H1 (cell line): Measurements from ENCODE around the gene NCKIPSD. TPM values are rescaled to one million over a fixed set of nuclear protein-coding genes. Genes with fewer than 3 reads are reported as not detected.

Source experiments
- CTCF ChIA-PET: fragments of 300-600 bp; sonication (Branson Sonifier 250); formaldehyde crosslinking; loops from one replicate; lab custom pipeline; 2021; ENCODE audit not compliant: partially characterized antibody; lab: Charles Lee
- POLR2A ChIA-PET: fragments of 300-600 bp; sonication (Branson Sonifier 250); formaldehyde crosslinking; loops from one replicate; lab custom pipeline; 2021; ENCODE audit warnings: inconsistent platforms; ENCODE audit not compliant: partially characterized antibody; lab: Charles Lee
- DNase-seq, 2 experiments: peaks; one replicate each; pipeline versions ENCODE4 v3.0.0 to v3.0.0-alpha.2; 2010 to 2022; ENCODE audit warnings: low spot score in 2 of 2, low read depth in 1 of 2, mixed read lengths in 1 of 2
- FAIRE-seq: peaks from 2 replicates; lab custom pipeline; 2011; peaks lifted over from hg19 to GRCh38; lab: Jason Lieb, UNC
- H2AFZ ChIP-seq: 2 replicates; pipeline ENCODE4 v1.8.1; 2012; ENCODE audit warnings: low read length, inconsistent platforms
- H2AK5ac ChIP-seq: 2 replicates; pipeline ENCODE4 v1.6.1; 2013; ENCODE audit warnings: low read depth, low read length
- H2BK120ac ChIP-seq: replicated peaks from 2 replicates; pipeline ENCODE3; 2013; ENCODE audit warnings: low read depth, low read length, inconsistent platforms
- H2BK12ac ChIP-seq: 2 replicates; pipeline ENCODE4 v1.6.1; 2013; ENCODE audit warnings: low read depth, low read length
- H2BK15ac ChIP-seq: 2 replicates; pipeline ENCODE4 v1.6.1; 2013; ENCODE audit warnings: low read length
- H2BK20ac ChIP-seq: 2 replicates; pipeline ENCODE4 v1.6.1; 2013; ENCODE audit warnings: low read length
- H2BK5ac ChIP-seq: 2 replicates; pipeline ENCODE4 v1.6.1; 2013; ENCODE audit warnings: low read depth, low read length
- H3K14ac ChIP-seq: 2 replicates; pipeline ENCODE4 v1.6.1; 2013; ENCODE audit warnings: inconsistent platforms; ENCODE audit not compliant: insufficient read length
- H3K18ac ChIP-seq: 2 replicates; pipeline ENCODE4 v1.6.1; 2013; ENCODE audit warnings: low read length; ENCODE audit errors: extremely low read depth
- H3K23ac ChIP-seq: 2 replicates; pipeline ENCODE4 v1.6.1; 2013; ENCODE audit warnings: inconsistent platforms; ENCODE audit not compliant: insufficient read length
- H3K23me2 ChIP-seq: 2 replicates; pipeline ENCODE4 v1.6.1; 2013; ENCODE audit warnings: low read depth, low read length
- H3K27ac ChIP-seq: 2 replicates; pipeline ENCODE4 v1.6.1; 2011; ENCODE audit warnings: low read depth, low read length, inconsistent platforms
- H3K27me3 ChIP-seq, 4 experiments: replicated peaks in 1 of 4; 1 replicate in 1 of 4; 2 replicates in 3 of 4; pipeline versions ENCODE4 v1.6.1 to v1.8.1; 2011 to 2013; ENCODE audit warnings: low read length in 3 of 4, mild to moderate bottlenecking in 3 of 4, inconsistent platforms in 2 of 4, mixed read lengths in 2 of 4, moderate library complexity in 1 of 4; ENCODE audit not compliant: control insufficient read depth in 3 of 4, insufficient read depth in 3 of 4; ENCODE audit errors: extremely low read depth in 1 of 4
- H3K36me3 ChIP-seq, 4 experiments: 2 replicates each; pipeline versions ENCODE4 v1.6.1 to v1.8.1; 2011 to 2013; ENCODE audit warnings: mild to moderate bottlenecking in 4 of 4, low read length in 3 of 4, moderate library complexity in 2 of 4, control low read depth in 1 of 4, inconsistent platforms in 1 of 4; ENCODE audit not compliant: insufficient read depth in 4 of 4, control insufficient read depth in 2 of 4
- H3K4ac ChIP-seq: replicated peaks from 2 replicates; pipeline ENCODE3; 2013; ENCODE audit warnings: low read length, low read depth, mixed read lengths, inconsistent platforms; ENCODE audit not compliant: insufficient read length
- H3K4me1 ChIP-seq, 4 experiments: replicated peaks in 1 of 4; 1 replicate in 1 of 4; 2 replicates in 3 of 4; pipeline versions ENCODE4 v1.6.1 to v1.8.1; 2011 to 2013; ENCODE audit warnings: low read length in 3 of 4, inconsistent platforms in 2 of 4, mixed read lengths in 1 of 4; ENCODE audit not compliant: insufficient read depth in 4 of 4, control insufficient read depth in 3 of 4
- H3K4me2 ChIP-seq, 2 experiments: 2 replicates each; pipeline versions ENCODE4 v1.6.1 to v1.8.1; 2011 to 2013; ENCODE audit warnings: low read depth in 2 of 2, low read length in 2 of 2, control low read depth in 1 of 2, inconsistent platforms in 1 of 2, mild to moderate bottlenecking in 1 of 2; ENCODE audit not compliant: insufficient read depth in 1 of 2
- H3K4me3 ChIP-seq, 4 experiments: fragments of 200-600, 300-600 bp in 1 of 4; sonication (generic), shearing (Covaris generic), sonication (Bioruptor Twin) in 1 of 4; 2 replicates each; pipeline versions ENCODE4 v1.5.1 to v1.8.1; 2011 to 2016; ENCODE audit warnings: low read length in 4 of 4, low read depth in 3 of 4, control low read depth in 2 of 4, inconsistent platforms in 2 of 4, mild to moderate bottlenecking in 2 of 4, mixed read lengths in 1 of 4, moderate library complexity in 1 of 4; ENCODE audit not compliant: insufficient read depth in 2 of 4; ENCODE audit errors: extremely low read depth in 1 of 4
- H3K56ac ChIP-seq: replicated peaks from 2 replicates; pipeline ENCODE3; 2013; ENCODE audit warnings: low read depth, mild to moderate bottlenecking, mixed read lengths, low read length, inconsistent platforms; ENCODE audit not compliant: insufficient read length
- H3K79me1 ChIP-seq: 2 replicates; pipeline ENCODE4 v1.6.1; 2013; ENCODE audit warnings: low read depth, low read length, control low read depth
- H3K79me2 ChIP-seq, 2 experiments: 2 replicates each; pipeline versions ENCODE4 v1.6.1 to v1.8.1; 2012 to 2013; ENCODE audit warnings: low read length in 2 of 2, mild to moderate bottlenecking in 2 of 2, inconsistent platforms in 1 of 2; ENCODE audit not compliant: insufficient read depth in 2 of 2, control insufficient read depth in 1 of 2
- H3K9ac ChIP-seq, 4 experiments: replicated peaks in 1 of 4; 1 replicate in 1 of 4; 2 replicates in 3 of 4; pipeline versions ENCODE4 v1.6.1 to v1.8.1; 2011 to 2013; ENCODE audit warnings: low read depth in 3 of 4, low read length in 3 of 4, control low read depth in 2 of 4, mild to moderate bottlenecking in 2 of 4, moderate library complexity in 2 of 4, inconsistent platforms in 1 of 4; ENCODE audit errors: extremely low read depth in 1 of 4
- H3K9me3 ChIP-seq, 2 experiments: 2 replicates each; pipeline versions ENCODE4 v1.6.1 to v1.8.1; 2012 to 2013; ENCODE audit warnings: mild to moderate bottlenecking in 2 of 2, moderate library complexity in 2 of 2, control low read depth in 1 of 2, inconsistent platforms in 1 of 2, low read depth in 1 of 2, low read length in 1 of 2, mixed read lengths in 1 of 2; ENCODE audit not compliant: insufficient read depth in 2 of 2
- H4K20me1 ChIP-seq, 2 experiments: replicated peaks in 1 of 2; 2 replicates each; pipeline versions ENCODE3 to v1.8.1; 2011 to 2013; ENCODE audit warnings: inconsistent platforms in 2 of 2, low read length in 2 of 2, mild to moderate bottlenecking in 1 of 2; ENCODE audit not compliant: insufficient read depth in 2 of 2, control insufficient read depth in 1 of 2
- H4K5ac ChIP-seq: 2 replicates; pipeline ENCODE4 v1.6.1; 2013; ENCODE audit warnings: low read length, low read depth, mixed read lengths, inconsistent platforms; ENCODE audit not compliant: insufficient read length
- H4K8ac ChIP-seq: 2 replicates; pipeline ENCODE4 v1.8.0; 2013; ENCODE audit warnings: mild to moderate bottlenecking, moderate library complexity, low read length, inconsistent platforms; ENCODE audit not compliant: insufficient read depth; ENCODE audit errors: extremely low read depth
- H4K91ac ChIP-seq: replicated peaks from 2 replicates; pipeline ENCODE3; 2013; ENCODE audit warnings: low read length, mixed read lengths, inconsistent platforms; ENCODE audit not compliant: insufficient read length
- BCL11A ChIP-seq, 2 experiments: IDR thresholded peaks; one replicate each; pipeline ENCODE4 v1.6.1; 2011; ENCODE audit warnings: low read depth in 2 of 2, low read length in 2 of 2, mild to moderate bottlenecking in 2 of 2
- CBX5 ChIP-seq: fragments of 300-800, 300-1000 bp; sonication (generic); IDR thresholded peaks from 2 replicates; pipeline ENCODE4 v1.7.1; 2016; ENCODE audit warnings: antibody characterized with exemption, low read length, low read depth
- E2F6 ChIP-seq: IDR thresholded peaks from 2 replicates; pipeline ENCODE4 v1.6.1; 2012; ENCODE audit warnings: inconsistent platforms
- EGR1 ChIP-seq: IDR thresholded peaks from 2 replicates; pipeline ENCODE4 v1.6.1; 2011; ENCODE audit warnings: low read depth, low read length, borderline replicate concordance
- FOSL1 ChIP-seq: IDR thresholded peaks from 2 replicates; pipeline ENCODE4 v1.6.1; 2011; ENCODE audit warnings: mild to moderate bottlenecking, low read depth, low read length, moderate library complexity; ENCODE audit not compliant: insufficient read depth
- KDM5A ChIP-seq: fragments of 200-600 bp; IDR thresholded peaks from 2 replicates; pipeline ENCODE4 v1.7.1; 2012; ENCODE audit warnings: mild to moderate bottlenecking, low read length, inconsistent platforms, mixed read lengths
- MAFK ChIP-seq: IDR thresholded peaks from 2 replicates; pipeline ENCODE4 v1.6.1; 2012; ENCODE audit warnings: low read depth, mild to moderate bottlenecking, improper control_type of control experiment, low read length
- PHF8 ChIP-seq: fragments of 200-600 bp; sonication (generic); conservative IDR thresholded peaks from 2 replicates; pipeline ENCODE4 v1.7.1; 2012; ENCODE audit warnings: low read depth, mild to moderate bottlenecking, inconsistent platforms, low read length, moderate library complexity
- RNF2 ChIP-seq: fragments of 200-900, 300-1000 bp; sonication (generic); IDR thresholded peaks from 2 replicates; pipeline ENCODE4 v1.7.1; 2016; ENCODE audit warnings: borderline replicate concordance, low read depth, mild to moderate bottlenecking, antibody characterized with exemption, low read length; ENCODE audit not compliant: poor library complexity, severe bottlenecking; ENCODE audit errors: missing control alignments
- SP4 ChIP-seq: IDR thresholded peaks from 2 replicates; pipeline ENCODE4 v1.6.1; 2012; ENCODE audit warnings: low read length, inconsistent platforms
- WGBS, 2 experiments: shearing (Covaris generic) in 1 of 2; methylation state at CpG; one replicate each; pipeline versions ENCODE4 v1.1.6 to v1.1.7; 2013 to 2015; ENCODE audit warnings: low lambda C conversion rate in 2 of 2, mixed read lengths in 2 of 2, inconsistent platforms in 1 of 2, low coverage in 1 of 2, missing lambda C conversion rate in 1 of 2; ENCODE audit not compliant: insufficient replicate concordance in 2 of 2, insufficient coverage in 1 of 2, insufficient read length in 1 of 2; ENCODE audit errors: extremely low coverage in 1 of 2, missing lambda C conversion rate in 1 of 2; 5-methylcytosine and 5-hydroxymethylcytosine counted together
- polyA plus RNA-seq, 7 experiments: library from polyadenylated mRNA; depleted of rRNA in 3 of 7; stranded (reverse) in 5 of 7; unstranded in 2 of 7; fragments of >200 nt in 5 of 7; fragments of 200-250 nt in 2 of 7; gene quantifications; 1 replicate in 5 of 7; 2 replicates in 1 of 7; 4 replicates in 1 of 7; pipeline versions ENCODE4 v1.2.1 to v1.2.3, GENCODE V29; 2011 to 2013; ENCODE audit warnings: missing spikeins in 2 of 7, mixed read lengths in 2 of 7
- total RNA-seq: library from RNA; stranded (reverse); fragmentation: NEBNext Ultra II Directional; extraction: Animal tissue kit (Norgen Biotek cat#: 25700); gene quantifications from 2 replicates; pipeline ENCODE4 v1.2.1, GENCODE V29; 2021

The NCKIPSD gene
- total and polyA plus RNA-seq, 2 of the 8 experiments (the other 6 are each of a cell fraction or from before 2014, with no cell fraction given) = 34.7 to 91.8 TPM

GRCh38 chr3:48633743-48634142 is 52.0 kb downstream of the NCKIPSD start:
- no peak overlapping the region for H3K23ac ChIP-seq
- no peak overlapping the region for H2AK5ac ChIP-seq
- no peak overlapping the region for H2BK120ac ChIP-seq
- peaks cover 13 to 30% (median 27%) of the 10 kb centered on the region in 4 experiments for H3K36me3 ChIP-seq
- no peak overlapping the region for H3K4ac ChIP-seq
- no peak overlapping the region for H2BK5ac ChIP-seq
- no peak overlapping the region; the same call in 1 of the 2 replicates for H4K8ac ChIP-seq
- H4K5ac ChIP-seq = no peak overlapping the region
- no peak for FAIRE-seq
- H3K79me1 ChIP-seq = peaks cover 7% of the 10 kb centered on the region
- no peak overlapping the region for H3K56ac ChIP-seq
- peak overlapping the region in 1 of 4 experiments; percentile 84; a peak in 1 of 8 replicates for H3K4me3 ChIP-seq
- H3K18ac ChIP-seq = no peak overlapping the region
- CTCF ChIA-PET = interaction anchor here (0.7 to 5.8 kb wide), 11 partner anchors 8 to 198 kb away, joined by 3 to 49 read pairs (median 15); partner anchors contain the start of genes CELSR3, PFKFB4, TMEM89 and UQCRC1
- no peak overlapping the region for H3K14ac ChIP-seq
- peaks cover 2% of the 10 kb centered on the region; the same call in 1 of the 2 replicates for H3K23me2 ChIP-seq
- no peak overlapping the region for H2BK15ac ChIP-seq
- H3K79me2 ChIP-seq = peaks cover 0 to 9% of the 10 kb centered on the region in 2 experiments; a peak in 1 of 4 replicates
- H3K27ac ChIP-seq = no peak overlapping the region
- POLR2A ChIA-PET = interaction anchor here (1.0 to 9.8 kb wide), 7 partner anchors 10 to 75 kb away, joined by 6 to 111 read pairs (median 33); partner anchors contain the start of genes CELSR3, TMEM89 and UQCRC1
- DNase-seq = no peak
- no peak overlapping the region for H2BK12ac ChIP-seq
- no peaks in the 10 kb centered on the region for H3K9me3 ChIP-seq
- no peaks in the 10 kb centered on the region; a peak in 1 of 7 replicates for H3K27me3 ChIP-seq
- peaks cover 3 to 6% (median 5%) of the 10 kb centered on the region in 4 experiments for H3K4me1 ChIP-seq
- H4K20me1 ChIP-seq = peaks cover 3 to 22% of the 10 kb centered on the region in 2 experiments
- H2AFZ ChIP-seq = no peak overlapping the region
- no peak overlapping the region for H4K91ac ChIP-seq
- 100% methylated on average over 2 of the region's 2 CpGs; no CpG with 5 or more reads in 1 of the 2 experiments for WGBS, 2 experiments
- H3K9ac ChIP-seq = no peak overlapping the region
- H2BK20ac ChIP-seq = no peak overlapping the region
- H3K4me2 ChIP-seq = peak overlapping the region; percentile 38 to 84; a peak in 3 of 4 replicates
- TF ChIP-seq SP4 (no peak), KDM5A (no peak), MAFK (no peak), RNF2 (no peak), E2F6 (no peak), CBX5 (no peak), BCL11A (IDR thresholded peaks at IDR 0.05; ENCODE audit: low read depth in 2 of 2, low read length in 2 of 2) (no peak), PHF8 (no peak), FOSL1 (no peak), EGR1 (no peak)
